Adipocyte (in vitro differentiated cells): ENCODE results near the gene HOOK2.
"Not testable (repeated sequence)": the region's sequence is repeated elsewhere in the genome, so short reads cannot be mapped to it uniquely, and the experiment has no call there.

Experiments used
- DNase-seq: peaks from one replicate; pipeline ENCODE4 v3.0.0-alpha.2; 2015; ENCODE audit warnings: low read depth
- H3K27me3 ChIP-seq: replicated peaks from 2 replicates; pipeline ENCODE4 v1.7.0; 2013; ENCODE audit warnings: mild to moderate bottlenecking, low read length, moderate library complexity; ENCODE audit not compliant: control insufficient read depth, insufficient read depth
- H3K36me3 ChIP-seq: 2 replicates; pipeline ENCODE4 v1.7.0; 2013; ENCODE audit warnings: low read length, mild to moderate bottlenecking, moderate library complexity; ENCODE audit not compliant: control insufficient read depth, insufficient read depth, severe bottlenecking
- H3K4me1 ChIP-seq: 2 replicates; pipeline ENCODE4 v1.7.0; 2013; ENCODE audit warnings: mild to moderate bottlenecking, low read length, moderate library complexity; ENCODE audit not compliant: control insufficient read depth, insufficient read depth
- H3K4me3 ChIP-seq: 2 replicates; pipeline ENCODE4 v1.7.0; 2013; ENCODE audit warnings: mild to moderate bottlenecking, low read length, moderate library complexity
- H3K9ac ChIP-seq: 2 replicates; pipeline ENCODE4 v1.7.0; 2013; ENCODE audit warnings: mild to moderate bottlenecking, low read length, moderate library complexity
- H3K9me3 ChIP-seq: 2 replicates; pipeline ENCODE4 v1.7.0; 2013; ENCODE audit warnings: mild to moderate bottlenecking, low read length, moderate library complexity; ENCODE audit not compliant: control insufficient read depth

HOOK2 gene

DNA sequence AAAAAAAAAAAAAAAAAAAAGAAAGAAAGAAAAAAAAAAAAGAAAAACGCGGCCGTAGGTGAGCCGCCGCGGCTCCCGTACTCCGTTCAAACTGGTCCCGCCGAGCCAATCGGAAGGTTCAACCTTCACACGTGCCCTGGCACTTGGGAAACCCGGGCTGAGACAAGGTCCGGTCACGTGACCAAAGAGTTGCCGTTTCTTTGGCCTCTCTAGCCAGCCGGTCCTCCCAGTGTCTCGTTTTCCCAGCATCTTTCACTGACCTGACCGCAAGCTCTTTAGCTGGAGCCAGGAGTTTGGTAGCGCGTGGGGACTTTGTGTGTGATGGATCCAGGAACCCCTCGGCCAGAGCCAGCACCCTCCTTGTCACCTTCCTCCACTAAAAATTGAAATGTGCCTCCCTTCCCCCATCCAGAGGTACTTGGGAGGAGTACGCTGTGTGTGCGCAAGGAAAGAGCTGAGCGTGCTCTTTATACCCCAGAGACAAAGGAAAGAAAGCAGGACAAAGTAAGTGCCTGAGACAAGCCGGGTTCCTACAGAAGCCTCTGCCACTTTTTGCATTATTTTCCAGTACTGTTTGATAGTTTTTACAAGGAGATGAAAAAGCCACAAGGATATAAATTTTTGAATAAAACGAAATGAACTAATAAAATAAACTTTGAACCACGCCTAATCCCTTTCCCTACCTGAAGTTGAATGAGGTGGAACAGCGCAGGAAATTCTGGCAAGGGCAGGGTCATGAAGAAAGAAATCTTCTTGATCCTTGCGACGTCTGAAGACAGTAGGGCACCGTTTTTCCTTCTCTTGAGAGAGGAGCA, 52.6 kb downstream of the HOOK2 start:
- Histone ChIP-seq H3K9ac (peak overlapping the region; percentile 99), H3K36me3 (peaks cover 10% of the 10 kb centered on the region), H3K4me3 (peak overlapping the region; percentile 97), H3K27me3 (no peaks in the 10 kb centered on the region), H3K9me3 (no peaks in the 10 kb centered on the region), H3K4me1 (peaks cover 34% of the 10 kb centered on the region)
- DNase-seq, result peak; percentile 100

- H3K36me3 ChIP-seq, result peaks cover 15% of the 10 kb centered on the region
- no peaks in the 10 kb centered on the region for H3K27me3 ChIP-seq
- peak; percentile 89 for DNase-seq
- peak overlapping the region; percentile 99 for H3K9ac ChIP-seq
- peak overlapping the region; percentile 97 for H3K4me3 ChIP-seq
- no peaks in the 10 kb centered on the region for H3K9me3 ChIP-seq
- peaks cover 34% of the 10 kb centered on the region for H3K4me1 ChIP-seq
Measured at GRCh38 chr19:12721656-12722565, 53.4 kb downstream of the HOOK2 start.

DNA sequence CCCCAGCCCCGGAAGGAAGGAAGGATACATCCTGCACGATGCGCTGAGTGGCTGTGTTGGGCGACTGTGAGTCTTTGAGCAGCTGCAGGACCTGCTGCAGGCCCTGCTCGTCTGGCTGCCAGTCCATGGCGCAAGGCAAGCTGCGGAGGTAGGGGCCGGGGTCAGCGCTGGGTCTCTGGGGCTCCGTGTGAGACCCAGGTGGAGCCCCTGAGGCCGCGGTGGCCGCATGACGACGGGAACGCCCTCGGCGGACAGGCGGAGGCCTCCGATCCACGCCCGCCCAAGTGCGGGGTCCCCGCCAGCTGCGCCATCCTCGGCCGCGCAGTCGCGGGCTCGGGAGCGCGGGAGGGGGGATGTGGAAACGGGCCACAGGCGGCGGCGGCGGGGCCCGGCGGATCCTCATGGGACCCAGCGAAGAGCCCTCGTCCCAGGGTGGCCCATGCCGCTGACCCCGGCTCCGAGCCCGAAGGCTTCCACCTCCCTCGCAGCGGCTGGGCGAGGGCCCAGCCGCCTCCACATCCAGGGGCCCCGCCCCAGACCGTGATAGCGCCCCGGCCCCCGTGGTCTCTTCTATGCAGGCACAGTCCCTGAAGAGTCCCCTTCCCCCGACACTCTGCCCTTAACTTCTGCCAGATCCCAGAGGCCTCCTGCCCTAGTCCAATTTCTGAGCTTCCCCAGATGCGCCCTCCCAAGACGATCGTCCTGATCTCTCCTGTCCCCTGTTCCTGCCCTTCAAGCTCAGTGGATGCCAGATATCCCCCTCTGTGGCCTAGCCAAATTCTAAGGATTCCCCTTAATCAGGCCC, 54.3 kb downstream of the HOOK2 start:
- H3K4me3 ChIP-seq, result peak overlapping the region; percentile 97
- peaks cover 34% of the 10 kb centered on the region for H3K4me1 ChIP-seq
- DNase-seq, result peak; percentile 62
- H3K9ac ChIP-seq, result peak overlapping the region; percentile 99
- no peaks in the 10 kb centered on the region for H3K27me3 ChIP-seq
- H3K9me3 ChIP-seq, result no peaks in the 10 kb centered on the region
- H3K36me3 ChIP-seq, result peaks cover 20% of the 10 kb centered on the region

- no peak for DNase-seq
- H3K4me3 ChIP-seq, result peak overlapping the region; percentile 97
- H3K9me3 ChIP-seq, result no peaks in the 10 kb centered on the region
- H3K9ac ChIP-seq, result peak overlapping the region; percentile 99
- peaks cover 28% of the 10 kb centered on the region for H3K36me3 ChIP-seq
- peaks cover 34% of the 10 kb centered on the region for H3K4me1 ChIP-seq
- no peaks in the 10 kb centered on the region for H3K27me3 ChIP-seq
Measured at GRCh38 chr19:12720296-12720695, 55.1 kb downstream of the HOOK2 start.

DNA sequence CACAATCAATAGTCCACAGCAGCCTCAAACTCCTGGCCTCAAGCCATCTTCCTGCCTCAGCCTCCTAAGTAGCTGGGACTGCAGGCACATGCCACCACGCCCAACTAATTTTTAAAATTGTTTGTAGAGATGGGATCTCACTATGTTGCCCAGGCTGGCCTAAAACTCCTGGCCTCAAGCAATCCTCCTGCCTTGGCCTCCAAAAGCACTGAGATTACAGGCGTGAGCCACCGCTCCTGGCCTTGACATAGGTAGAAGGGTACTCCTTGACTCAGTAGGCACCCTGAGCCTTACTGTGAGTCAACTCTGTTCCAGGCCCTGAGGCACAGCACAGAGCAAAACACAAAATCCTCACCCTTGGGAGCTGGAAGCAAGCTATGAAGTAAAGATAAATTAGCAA, 59.4 kb downstream of the HOOK2 start:
- Histone ChIP-seq H3K9ac (no peak overlapping the region), H3K27me3 (no peaks in the 10 kb centered on the region), H3K4me1 (peaks cover 19% of the 10 kb centered on the region), H3K9me3 (no peaks in the 10 kb centered on the region), H3K4me3 (no peak overlapping the region), H3K36me3 (peaks cover 64% of the 10 kb centered on the region)
- DNase-seq, result no peak

DNA sequence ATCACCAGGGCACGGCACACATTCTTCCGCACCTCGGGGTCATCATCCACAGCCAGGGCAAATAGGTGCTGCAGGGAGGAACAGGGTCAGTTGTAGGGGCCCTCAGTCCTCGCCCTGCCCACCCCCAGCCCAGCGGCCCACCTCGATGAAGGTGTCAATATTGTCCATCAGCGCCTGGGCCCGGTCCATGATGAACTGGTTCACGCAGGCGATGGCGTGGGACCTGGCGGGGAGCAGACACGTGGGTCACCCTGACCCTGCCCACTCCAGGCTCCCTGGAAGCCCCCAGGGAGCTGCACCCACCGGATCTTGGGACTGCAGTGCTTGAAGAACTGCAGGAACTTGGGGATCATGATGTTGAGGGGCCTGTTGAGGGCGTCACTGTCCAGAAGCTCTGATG, 60.2 kb downstream of the HOOK2 start:
- no peak overlapping the region for H3K9ac ChIP-seq
- H3K4me1 ChIP-seq, result peaks cover 12% of the 10 kb centered on the region
- H3K9me3 ChIP-seq, result no peaks in the 10 kb centered on the region
- H3K36me3 ChIP-seq, result peaks cover 72% of the 10 kb centered on the region
- no peaks in the 10 kb centered on the region for H3K27me3 ChIP-seq
- DNase-seq, result no peak
- no peak overlapping the region for H3K4me3 ChIP-seq

DNA sequence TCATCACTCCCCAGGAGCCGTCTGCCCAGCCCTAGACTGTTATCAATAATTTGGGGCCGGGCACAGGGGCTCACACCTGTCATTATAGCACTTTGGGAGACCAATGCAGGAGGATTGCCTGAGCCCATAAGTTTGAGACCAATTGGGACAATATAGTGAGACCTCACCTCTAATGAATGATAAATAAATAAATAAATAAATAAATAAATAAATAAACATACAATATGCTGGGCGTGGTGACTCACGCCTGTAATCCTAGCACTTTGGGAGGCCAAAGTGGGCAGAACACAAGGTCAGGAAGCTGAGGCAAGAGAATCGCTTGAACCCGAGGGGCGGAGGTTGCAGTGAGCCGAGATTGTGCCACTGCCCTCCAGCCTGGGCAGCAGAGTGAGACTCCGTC, 62.0 kb downstream of the HOOK2 start:
- DNase-seq, H3K4me3 ChIP-seq, H3K9me3 ChIP-seq, H3K4me1 ChIP-seq, H3K27me3 ChIP-seq, H3K9ac ChIP-seq: not testable (repeated sequence)
- H3K36me3 ChIP-seq, result peaks cover 82% of the 10 kb centered on the region
